Measurements from ENCODE around the gene NATD1. TPM values are rescaled to one million over a fixed set of nuclear protein-coding genes. Genes with fewer than 3 reads are reported as not detected.
A peak's percentile ranks its signal among the peaks of the same experiment; 100 is the strongest.

The NATD1 gene
- total RNA-seq, 1 experiment from 2014 or later = 7.3 TPM

DNA sequence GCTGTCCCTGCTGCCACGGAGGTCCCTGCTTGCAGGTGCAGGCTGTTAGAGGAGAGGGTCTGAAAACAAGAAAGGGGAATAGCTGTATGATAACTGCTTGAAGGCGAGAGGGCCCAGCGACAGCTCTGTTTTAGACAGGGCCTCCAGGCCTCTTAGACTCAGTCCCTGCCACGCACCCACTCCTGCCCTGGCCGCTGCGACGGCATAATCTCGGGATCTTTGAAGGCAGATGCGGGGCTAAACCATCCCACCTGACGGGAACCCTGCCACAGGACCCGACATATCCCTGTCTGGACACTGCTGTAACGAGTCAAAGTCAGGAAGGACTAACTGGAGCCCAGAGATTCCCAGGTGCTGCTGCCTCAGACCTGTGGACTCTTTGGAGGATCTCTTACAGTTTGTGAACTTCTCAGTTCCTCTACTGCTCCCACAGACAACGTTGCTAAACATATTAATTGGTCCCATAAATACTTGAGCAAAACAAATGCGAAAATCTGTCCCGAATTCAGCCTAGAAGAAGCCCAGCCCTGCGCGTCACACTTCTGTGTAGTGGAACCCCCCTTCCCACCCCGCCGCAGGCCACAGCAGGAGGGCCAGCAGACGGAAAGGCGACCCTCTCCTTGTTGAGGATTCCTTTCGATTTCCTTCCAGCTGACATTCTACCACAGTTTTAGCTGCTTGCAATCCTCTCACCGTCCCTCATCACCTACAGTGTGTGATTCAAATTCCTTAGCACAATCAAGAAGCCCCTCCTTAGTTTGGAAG, 38.3 kb downstream of the NATD1 start:
- Histone ChIP-seq H2BK12ac (ENCODE audit: insufficient read length, low read depth, low read length) (no peak overlapping the region), H2AFZ (ENCODE audit: low read length) (no peak overlapping the region), H2BK15ac (ENCODE audit: low read depth, low read length) (no peak overlapping the region), H3K4me1 (ENCODE audit: insufficient read depth, low read length) (peaks cover 2% of the 10 kb centered on the region; the same call in 1 of the 2 replicates), H3K23me2 (ENCODE audit: insufficient read length, low read depth, low read length, poor library complexity, severe bottlenecking) (peaks cover 17% of the 10 kb centered on the region), H2AK5ac (ENCODE audit: insufficient read length, low read length) (no peak overlapping the region), H3K27ac (ENCODE audit: insufficient read length, low read depth, low read length) (no peak overlapping the region), H2BK20ac (ENCODE audit: low read depth, low read length, poor library complexity, severe bottlenecking) (no peak overlapping the region), H4K91ac (ENCODE audit: insufficient read length, low read depth, low read length) (no peak overlapping the region), H3K14ac (ENCODE audit: insufficient read depth, low read length) (no peak overlapping the region), H2BK5ac (ENCODE audit: insufficient read length, low read length) (no peak overlapping the region), H3T11ph (ENCODE audit: low read length) (no peak overlapping the region), H3K9ac (ENCODE audit: extremely low read depth, insufficient read length, low read length) (peak overlapping the region; percentile 42), H3K56ac (ENCODE audit: insufficient read length, low read depth, low read length) (no peak overlapping the region), H3K23ac (ENCODE audit: insufficient read length, low read depth, low read length) (no peak overlapping the region), H3K79me1 (ENCODE audit: insufficient read depth, low read depth, low read length, poor library complexity, severe bottlenecking) (peaks cover 4% of the 10 kb centered on the region), H3K9me3 (ENCODE audit: control insufficient read depth, low read depth, low read length) (no peaks in the 10 kb centered on the region), H3K18ac (ENCODE audit: insufficient read length, low read depth, low read length) (no peak overlapping the region), H3K4me2 (ENCODE audit: insufficient read depth, insufficient read length, low read length) (peak overlapping the region; percentile 55), H3K79me2 (ENCODE audit: insufficient read depth, low read length) (peaks cover 35% of the 10 kb centered on the region), H4K8ac (replicated peaks; ENCODE audit: insufficient read length, low read depth, low read length) (no peak overlapping the region), H3K27me3 (ENCODE audit: insufficient read depth, low read length) (no peaks in the 10 kb centered on the region), H4K5ac (ENCODE audit: insufficient read length, low read depth, low read length) (no peak overlapping the region), H2BK120ac (ENCODE audit: low read depth, low read length, poor library complexity, severe bottlenecking) (no peak overlapping the region), H4K20me1 (ENCODE audit: control insufficient read depth, insufficient read depth, insufficient read length) (peaks cover 3% of the 10 kb centered on the region), H3K4ac (ENCODE audit: low read depth, low read length) (no peak overlapping the region)
- peaks cover 4 to 13% (median 6%) of the 10 kb centered on the region in 3 experiments; a peak in 5 of 7 replicates for H3K36me3 Mint-ChIP-seq (ENCODE audit: insufficient read depth in 1 of 3, low read depth in 3 of 3)
- TF ChIP-seq, protein P1, sequence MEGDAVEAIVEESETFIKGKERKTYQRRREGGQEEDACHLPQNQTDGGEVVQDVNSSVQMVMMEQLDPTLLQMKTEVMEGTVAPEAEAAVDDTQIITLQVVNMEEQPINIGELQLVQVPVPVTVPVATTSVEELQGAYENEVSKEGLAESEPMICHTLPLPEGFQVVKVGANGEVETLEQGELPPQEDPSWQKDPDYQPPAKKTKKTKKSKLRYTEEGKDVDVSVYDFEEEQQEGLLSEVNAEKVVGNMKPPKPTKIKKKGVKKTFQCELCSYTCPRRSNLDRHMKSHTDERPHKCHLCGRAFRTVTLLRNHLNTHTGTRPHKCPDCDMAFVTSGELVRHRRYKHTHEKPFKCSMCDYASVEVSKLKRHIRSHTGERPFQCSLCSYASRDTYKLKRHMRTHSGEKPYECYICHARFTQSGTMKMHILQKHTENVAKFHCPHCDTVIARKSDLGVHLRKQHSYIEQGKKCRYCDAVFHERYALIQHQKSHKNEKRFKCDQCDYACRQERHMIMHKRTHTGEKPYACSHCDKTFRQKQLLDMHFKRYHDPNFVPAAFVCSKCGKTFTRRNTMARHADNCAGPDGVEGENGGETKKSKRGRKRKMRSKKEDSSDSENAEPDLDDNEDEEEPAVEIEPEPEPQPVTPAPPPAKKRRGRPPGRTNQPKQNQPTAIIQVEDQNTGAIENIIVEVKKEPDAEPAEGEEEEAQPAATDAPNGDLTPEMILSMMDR (conservative IDR thresholded peaks at IDR 0.05) = no peak
- H3K4me1 Mint-ChIP-seq = peaks cover 46 to 48% of the 10 kb centered on the region in 2 experiments
- H3K9me3 Mint-ChIP-seq = no peaks in the 10 kb centered on the region
- no peaks in the 10 kb centered on the region for H3K27me3 Mint-ChIP-seq (ENCODE audit: low read depth)
- H3K4me3 Mint-ChIP-seq = peak overlapping the region; percentile 82 to 93
- WGBS (ENCODE audit: extremely low coverage, insufficient read length, low lambda C conversion rate) = no CpG with 5 or more reads among the region's 23 CpGs
- H3K27ac Mint-ChIP-seq = peak overlapping the region; percentile 46 to 94 (median 92); a peak in 6 of 7 replicates
- DNase-seq = peak; percentile 69
